ENCODE results near the gene GALM.

GALM gene

GRCh38 chr2:38771632-38772031 lies 105.7 kb downstream of the GALM start:
- DNase-seq (ENCODE audit: low spot score) = no peak

- no peak for DNase-seq (ENCODE audit: low spot score)
Observed at GRCh38 chr2:38775097-38775920, 109.4 kb downstream of the GALM start.

- no peak for DNase-seq (ENCODE audit: low spot score)
Observed at GRCh38 chr2:38775921-38776225, 110.0 kb downstream of the GALM start.

GRCh38 chr2:38776531-38776930 lies 110.6 kb downstream of the GALM start:
- no peak for DNase-seq (ENCODE audit: low spot score)

GRCh38 chr2:38778687-38779082 lies 112.8 kb downstream of the GALM start:
- no peak for DNase-seq (ENCODE audit: low spot score)

GRCh38 chr2:38783586-38783985 lies 117.7 kb downstream of the GALM start:
- DNase-seq (ENCODE audit: low spot score) = no peak
